GM12878 (cell line): ENCODE results near the gene C1QTNF9. TPM values are rescaled to one million over a fixed set of nuclear protein-coding genes. Genes with fewer than 3 reads are reported as not detected.

Experiments
- BHLHE40 ChIP-seq, 2 experiments: fragments of 450-650 bp in 1 of 2; IDR thresholded peaks; 2 replicates each; pipeline ENCODE4 v1.6.1; 2011 to 2017; ENCODE audit warnings: low read depth in 2 of 2, borderline replicate concordance in 1 of 2, improper control_type of control experiment in 1 of 2, low read length in 1 of 2, mild to moderate bottlenecking in 1 of 2
- BRCA1 ChIP-seq: IDR thresholded peaks from 2 replicates; pipeline ENCODE4 v1.6.1; 2011; ENCODE audit warnings: low read depth, low read length, improper control_type of control experiment
- CHD2 ChIP-seq: IDR thresholded peaks from 2 replicates; pipeline ENCODE4 v1.6.1; 2011; ENCODE audit warnings: low read depth, low read length, improper control_type of control experiment, borderline replicate concordance
- CUX1 ChIP-seq: IDR thresholded peaks from 2 replicates; pipeline ENCODE4 v1.6.1; 2012; ENCODE audit warnings: improper control_type of control experiment, low read depth, low read length; ENCODE audit not compliant: insufficient replicate concordance
- DPF2 ChIP-seq: fragments of 450-650 bp; IDR thresholded peaks from 2 replicates; pipeline ENCODE4 v1.6.1; 2017; ENCODE audit warnings: mild to moderate bottlenecking
- EED ChIP-seq: sonication (generic); IDR thresholded peaks from 2 replicates; pipeline ENCODE4 v1.6.1; 2016; ENCODE audit warnings: antibody characterized with exemption, low read depth
- EGR1 ChIP-seq, 2 experiments: IDR thresholded peaks; 1 replicate in 1 of 2; 2 replicates in 1 of 2; pipeline ENCODE4 v1.6.1; 2011 to 2012; ENCODE audit warnings: low read depth in 2 of 2, low read length in 2 of 2, borderline replicate concordance in 1 of 2, mild to moderate bottlenecking in 1 of 2, moderate library complexity in 1 of 2
- HDAC2 ChIP-seq: fragments of 200-600 bp; sonication (generic); IDR thresholded peaks from 2 replicates; pipeline ENCODE4 v1.6.1; 2017
- IKZF1 ChIP-seq: fragments of 450-650 bp; conservative IDR thresholded peaks from 2 replicates; pipeline ENCODE4 v1.6.1; 2017; ENCODE audit warnings: antibody characterized with exemption, mild to moderate bottlenecking
- MLLT1 ChIP-seq: fragments of 450-650 bp; IDR thresholded peaks from 2 replicates; pipeline ENCODE4 v1.6.1; 2016; ENCODE audit warnings: mild to moderate bottlenecking
- NFXL1 ChIP-seq: fragments of 450-650 bp; IDR thresholded peaks from 2 replicates; pipeline ENCODE4 v1.6.1; 2017; ENCODE audit warnings: antibody characterized with exemption, mild to moderate bottlenecking, borderline replicate concordance
- PBX3 ChIP-seq: IDR thresholded peaks from 2 replicates; pipeline ENCODE4 v1.6.1; 2011; ENCODE audit warnings: mild to moderate bottlenecking, low read depth, low read length, moderate library complexity; ENCODE audit not compliant: insufficient replicate concordance
- RAD51 ChIP-seq: fragments of 450-650 bp; IDR thresholded peaks from 2 replicates; pipeline ENCODE4 v1.6.1; 2016; ENCODE audit warnings: moderate library complexity, mild to moderate bottlenecking, inconsistent platforms
- REST ChIP-seq: IDR thresholded peaks from 2 replicates; pipeline ENCODE4 v1.6.1; 2012; ENCODE audit warnings: mild to moderate bottlenecking, low read depth, low read length
- RUNX3 ChIP-seq: IDR thresholded peaks from 2 replicates; pipeline ENCODE4 v1.6.1; 2012; ENCODE audit warnings: low read length, inconsistent platforms
- SIX5 ChIP-seq: IDR thresholded peaks from 2 replicates; pipeline ENCODE4 v1.6.1; 2011; ENCODE audit warnings: mild to moderate bottlenecking, low read depth, low read length, moderate library complexity; ENCODE audit not compliant: severe bottlenecking
- SP1 ChIP-seq: IDR thresholded peaks from one replicate; pipeline ENCODE4 v1.6.1; 2011; ENCODE audit warnings: low read depth, low read length
- ZNF384 ChIP-seq: IDR thresholded peaks from 2 replicates; pipeline ENCODE4 v1.6.1; 2012; ENCODE audit warnings: low read depth, mild to moderate bottlenecking, low read length, improper control_type of control experiment, borderline replicate concordance
- polyA plus RNA-seq, 11 experiments: library from polyadenylated mRNA; depleted of rRNA in 4 of 11; unstranded in 6 of 11; stranded (reverse) in 5 of 11; fragments of >200 nt; fragmentation: Nextera tagmentation in 4 of 11; fragmentation: Illumina TruSeq in 1 of 11; extraction: Ambion mirVana in 4 of 11; extraction: Trizol in 1 of 11; gene quantifications; 1 replicate in 1 of 11; 2 replicates in 10 of 11; pipeline versions ENCODE4 v1.2.1 to v1.2.3, GENCODE V29; 2011 to 2016; ENCODE audit warnings: inconsistent platforms in 2 of 11, missing spikeins in 2 of 11, low read depth in 1 of 11
- total RNA-seq, 4 experiments: library from RNA; depleted of rRNA in 3 of 4; stranded (reverse); fragments of >200 nt in 3 of 4; fragmentation: Illumina TruSeq in 1 of 4; extraction: Trizol in 1 of 4; gene quantifications; 2 replicates each; pipeline versions ENCODE4 v1.2.1 to v1.2.3, GENCODE V29; 2013 to 2021

C1QTNF9 gene
- total and polyA plus RNA-seq, 10 of the 15 experiments (the other 5 are each of a cell fraction or from before 2014, with no cell fraction given), result not detected

- 0 out of 4 replicates have a peak, but pooled peaks have one; percentile 14 to 31 for TF ChIP-seq BHLHE40 (IDR thresholded peaks at IDR 0.05; ENCODE audit: borderline replicate concordance in 1 of 2, low read depth in 2 of 2, low read length in 1 of 2)
- TF ChIP-seq BRCA1, result no peak
- TF ChIP-seq REST, result no peak
- peak; percentile 42; the same call in 1 of the 2 replicates for TF ChIP-seq EED
- no peak for TF ChIP-seq CUX1
- peak; percentile 76 for TF ChIP-seq IKZF1
- no peak for TF ChIP-seq HDAC2
- peak; percentile 67 for TF ChIP-seq PBX3
- peak; percentile 55; the same call in 1 of the 2 replicates for TF ChIP-seq DPF2
- TF ChIP-seq NFXL1, result peak; percentile 98
- no peak for TF ChIP-seq SP1
- peak; percentile 23; the same call in 1 of the 2 replicates for TF ChIP-seq CHD2
- peak; percentile 84 for TF ChIP-seq RUNX3
- TF ChIP-seq RAD51, result no peak
- TF ChIP-seq MLLT1, result peak; percentile 33; the same call in 1 of the 2 replicates
- TF ChIP-seq SIX5, result no peak
- TF ChIP-seq ZNF384, result no peak
- no peak for TF ChIP-seq EGR1 (IDR thresholded peaks at IDR 0.05; ENCODE audit: borderline replicate concordance in 1 of 2, low read depth in 2 of 2, low read length in 2 of 2)
These were observed 37.6 kb upstream of the C1QTNF9 start (continued) for GRCh38 chr13:24271601-24272451.
